ENCODE results near the gene LRRC40. TPM values are rescaled to one million over a fixed set of nuclear protein-coding genes. Genes with fewer than 3 reads are reported as not detected.

Gene LRRC40
- total RNA-seq, 1 experiment from 2014 or later, result 15.9 TPM

DNA sequence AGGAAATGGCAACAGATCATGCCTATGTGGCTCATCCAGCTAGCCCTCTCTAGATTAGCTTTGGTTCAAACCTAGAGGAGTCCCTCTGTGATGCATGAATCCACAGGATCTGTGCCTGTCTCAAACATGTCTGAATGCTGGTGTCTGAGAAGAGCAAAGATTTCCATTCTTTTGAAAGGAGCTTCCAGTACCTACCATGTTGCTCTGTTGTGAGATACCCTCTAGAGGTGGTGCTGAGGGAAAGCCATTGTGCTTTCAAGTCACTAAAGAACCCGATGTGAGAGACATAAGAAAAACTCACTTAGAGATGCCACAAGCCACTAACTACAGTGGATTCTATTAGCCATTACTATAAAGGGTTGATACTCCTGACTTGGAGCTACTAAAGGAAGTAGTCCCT lies 103.6 kb downstream of the LRRC40 start:
- no peaks in the 10 kb centered on the region for H3K36me3 ChIP-seq (ENCODE audit: control insufficient read depth, insufficient read depth, low read length)
- no peak overlapping the region for H3K4me3 ChIP-seq (ENCODE audit: low read depth in 2 of 2, low read length in 2 of 2)
- in situ Hi-C loops (cut with HindIII; ENCODE audit: low pct_unique_long_range_greater_than_20kb, low sequenced_read_pairs), result no loop called here
- no peak for DNase-seq (ENCODE audit: low read depth, low spot score)
- H3K4me1 ChIP-seq (ENCODE audit: control insufficient read depth, insufficient read depth, low read length), result no peaks in the 10 kb centered on the region
- intact Hi-C loops (cut with micrococcal nuclease; ENCODE audit: unreplicated experiment), result no loop called here
- CTCF ChIA-PET, result no interaction called here
- no TSS peak for BruUV-seq (replicated peaks)
- H3K27ac ChIP-seq (ENCODE audit: low read length), result no peak overlapping the region
- TF ChIP-seq, protein P1, sequence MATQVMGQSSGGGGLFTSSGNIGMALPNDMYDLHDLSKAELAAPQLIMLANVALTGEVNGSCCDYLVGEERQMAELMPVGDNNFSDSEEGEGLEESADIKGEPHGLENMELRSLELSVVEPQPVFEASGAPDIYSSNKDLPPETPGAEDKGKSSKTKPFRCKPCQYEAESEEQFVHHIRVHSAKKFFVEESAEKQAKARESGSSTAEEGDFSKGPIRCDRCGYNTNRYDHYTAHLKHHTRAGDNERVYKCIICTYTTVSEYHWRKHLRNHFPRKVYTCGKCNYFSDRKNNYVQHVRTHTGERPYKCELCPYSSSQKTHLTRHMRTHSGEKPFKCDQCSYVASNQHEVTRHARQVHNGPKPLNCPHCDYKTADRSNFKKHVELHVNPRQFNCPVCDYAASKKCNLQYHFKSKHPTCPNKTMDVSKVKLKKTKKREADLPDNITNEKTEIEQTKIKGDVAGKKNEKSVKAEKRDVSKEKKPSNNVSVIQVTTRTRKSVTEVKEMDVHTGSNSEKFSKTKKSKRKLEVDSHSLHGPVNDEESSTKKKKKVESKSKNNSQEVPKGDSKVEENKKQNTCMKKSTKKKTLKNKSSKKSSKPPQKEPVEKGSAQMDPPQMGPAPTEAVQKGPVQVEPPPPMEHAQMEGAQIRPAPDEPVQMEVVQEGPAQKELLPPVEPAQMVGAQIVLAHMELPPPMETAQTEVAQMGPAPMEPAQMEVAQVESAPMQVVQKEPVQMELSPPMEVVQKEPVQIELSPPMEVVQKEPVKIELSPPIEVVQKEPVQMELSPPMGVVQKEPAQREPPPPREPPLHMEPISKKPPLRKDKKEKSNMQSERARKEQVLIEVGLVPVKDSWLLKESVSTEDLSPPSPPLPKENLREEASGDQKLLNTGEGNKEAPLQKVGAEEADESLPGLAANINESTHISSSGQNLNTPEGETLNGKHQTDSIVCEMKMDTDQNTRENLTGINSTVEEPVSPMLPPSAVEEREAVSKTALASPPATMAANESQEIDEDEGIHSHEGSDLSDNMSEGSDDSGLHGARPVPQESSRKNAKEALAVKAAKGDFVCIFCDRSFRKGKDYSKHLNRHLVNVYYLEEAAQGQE (IDR thresholded peaks at IDR 0.05; ENCODE audit: insufficient read depth in 1 of 2, low read depth in 2 of 2, low read length in 1 of 2), result no peak
- TF ChIP-seq, protein P2, sequence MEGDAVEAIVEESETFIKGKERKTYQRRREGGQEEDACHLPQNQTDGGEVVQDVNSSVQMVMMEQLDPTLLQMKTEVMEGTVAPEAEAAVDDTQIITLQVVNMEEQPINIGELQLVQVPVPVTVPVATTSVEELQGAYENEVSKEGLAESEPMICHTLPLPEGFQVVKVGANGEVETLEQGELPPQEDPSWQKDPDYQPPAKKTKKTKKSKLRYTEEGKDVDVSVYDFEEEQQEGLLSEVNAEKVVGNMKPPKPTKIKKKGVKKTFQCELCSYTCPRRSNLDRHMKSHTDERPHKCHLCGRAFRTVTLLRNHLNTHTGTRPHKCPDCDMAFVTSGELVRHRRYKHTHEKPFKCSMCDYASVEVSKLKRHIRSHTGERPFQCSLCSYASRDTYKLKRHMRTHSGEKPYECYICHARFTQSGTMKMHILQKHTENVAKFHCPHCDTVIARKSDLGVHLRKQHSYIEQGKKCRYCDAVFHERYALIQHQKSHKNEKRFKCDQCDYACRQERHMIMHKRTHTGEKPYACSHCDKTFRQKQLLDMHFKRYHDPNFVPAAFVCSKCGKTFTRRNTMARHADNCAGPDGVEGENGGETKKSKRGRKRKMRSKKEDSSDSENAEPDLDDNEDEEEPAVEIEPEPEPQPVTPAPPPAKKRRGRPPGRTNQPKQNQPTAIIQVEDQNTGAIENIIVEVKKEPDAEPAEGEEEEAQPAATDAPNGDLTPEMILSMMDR (IDR thresholded peaks at IDR 0.05), result no peak
- no peak for TF ChIP-seq SIN3A (IDR thresholded peaks at IDR 0.05; ENCODE audit: borderline replicate concordance, insufficient read depth, low read depth, low read length)
- TF ChIP-seq POLR2AphosphoS5 (IDR thresholded peaks at IDR 0.05; ENCODE audit: low read depth, low read length), result no peak
- no peak for TF ChIP-seq TCF7L2 (IDR thresholded peaks at IDR 0.05; ENCODE audit: low read depth, low read length)
- H3K27me3 ChIP-seq (ENCODE audit: control insufficient read depth, insufficient read depth, low read length), result no peaks in the 10 kb centered on the region
- no peaks in the 10 kb centered on the region for H3K9me3 ChIP-seq (ENCODE audit: control insufficient read depth, insufficient read depth, low read depth, low read length)
- ATAC-seq, result no peak
- POLR2A ChIA-PET, result no interaction called here

DNA sequence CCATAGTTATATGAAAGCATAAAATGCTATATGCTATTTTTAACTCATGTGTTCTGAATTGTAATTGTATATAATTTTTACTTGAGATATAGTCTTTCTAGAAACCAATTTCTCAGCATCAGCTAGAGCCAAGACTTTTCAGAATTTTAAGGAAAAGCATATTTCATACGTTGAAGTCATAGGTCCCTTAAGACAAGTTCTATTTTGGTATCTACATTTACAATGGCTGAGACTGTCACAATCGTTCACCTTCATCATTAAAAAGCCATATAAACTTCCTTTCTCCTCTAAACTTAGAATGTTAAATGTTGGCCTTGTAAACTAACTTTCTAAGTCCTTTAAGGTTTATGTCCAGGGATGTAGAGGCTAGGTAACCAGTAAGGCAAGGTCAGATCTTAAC lies 104.1 kb downstream of the LRRC40 start:
- DNase-seq (ENCODE audit: low read depth, low spot score) (no peak), ATAC-seq (no peak)
- Histone ChIP-seq H3K27me3 (ENCODE audit: control insufficient read depth, insufficient read depth, low read length) (no peaks in the 10 kb centered on the region), H3K9me3 (ENCODE audit: control insufficient read depth, insufficient read depth, low read depth, low read length) (no peaks in the 10 kb centered on the region), H3K36me3 (ENCODE audit: control insufficient read depth, insufficient read depth, low read length) (no peaks in the 10 kb centered on the region), H3K4me3 (ENCODE audit: low read depth in 2 of 2, low read length in 2 of 2) (no peak overlapping the region), H3K4me1 (ENCODE audit: control insufficient read depth, insufficient read depth, low read length) (no peaks in the 10 kb centered on the region), H3K27ac (ENCODE audit: low read length) (no peak overlapping the region)
- CTCF ChIA-PET, result no interaction called here
- no peak for TF ChIP-seq SIN3A (IDR thresholded peaks at IDR 0.05; ENCODE audit: borderline replicate concordance, insufficient read depth, low read depth, low read length)
- TF ChIP-seq, protein P1 (IDR thresholded peaks at IDR 0.05; ENCODE audit: insufficient read depth in 1 of 2, low read depth in 2 of 2, low read length in 1 of 2), result no peak
- TF ChIP-seq TCF7L2 (IDR thresholded peaks at IDR 0.05; ENCODE audit: low read depth, low read length), result no peak
- TF ChIP-seq POLR2AphosphoS5 (IDR thresholded peaks at IDR 0.05; ENCODE audit: low read depth, low read length), result no peak
- TF ChIP-seq, protein P2 (IDR thresholded peaks at IDR 0.05), result no peak
- intact Hi-C loops (cut with micrococcal nuclease; ENCODE audit: unreplicated experiment) (no loop called here), in situ Hi-C loops (cut with HindIII; ENCODE audit: low pct_unique_long_range_greater_than_20kb, low sequenced_read_pairs) (no loop called here)
- no TSS peak for BruUV-seq (replicated peaks)
- POLR2A ChIA-PET, result no interaction called here

Other genes with a start within 250 kb of the LRRC40 start
- 145 TPM for gene SRSF11, start 15.8 kb upstream of the LRRC40 start, total RNA-seq (2021; ENCODE audit: unreplicated experiment)
- 20.7 TPM for gene ANKRD13C, start 149.1 kb upstream of the LRRC40 start, total RNA-seq (2021; ENCODE audit: unreplicated experiment)
- 4.7 TPM for gene CTH, start 205.7 kb upstream of the LRRC40 start, total RNA-seq (2021; ENCODE audit: unreplicated experiment)

Data from Panc1 (cell line).